Activated naive CD4-positive, alpha-beta T cell treated with anti-CD3 and anti-CD28 coated beads, Interleukin-2, amount 50 U/mL, for 16 hours (primary cell): ENCODE data around the gene RIPOR3.
"Not testable (repeated sequence)": the region's sequence is repeated elsewhere in the genome, so short reads cannot be mapped to it uniquely, and the experiment has no call there.

Experiments used
- DNase-seq: peaks from one replicate; pipeline ENCODE4 v3.0.0-alpha.2; 2020

RIPOR3 gene

GRCh38 chr20:50679753-50680104, 11.6 kb downstream of the RIPOR3 start:
- no peak for DNase-seq

DNA sequence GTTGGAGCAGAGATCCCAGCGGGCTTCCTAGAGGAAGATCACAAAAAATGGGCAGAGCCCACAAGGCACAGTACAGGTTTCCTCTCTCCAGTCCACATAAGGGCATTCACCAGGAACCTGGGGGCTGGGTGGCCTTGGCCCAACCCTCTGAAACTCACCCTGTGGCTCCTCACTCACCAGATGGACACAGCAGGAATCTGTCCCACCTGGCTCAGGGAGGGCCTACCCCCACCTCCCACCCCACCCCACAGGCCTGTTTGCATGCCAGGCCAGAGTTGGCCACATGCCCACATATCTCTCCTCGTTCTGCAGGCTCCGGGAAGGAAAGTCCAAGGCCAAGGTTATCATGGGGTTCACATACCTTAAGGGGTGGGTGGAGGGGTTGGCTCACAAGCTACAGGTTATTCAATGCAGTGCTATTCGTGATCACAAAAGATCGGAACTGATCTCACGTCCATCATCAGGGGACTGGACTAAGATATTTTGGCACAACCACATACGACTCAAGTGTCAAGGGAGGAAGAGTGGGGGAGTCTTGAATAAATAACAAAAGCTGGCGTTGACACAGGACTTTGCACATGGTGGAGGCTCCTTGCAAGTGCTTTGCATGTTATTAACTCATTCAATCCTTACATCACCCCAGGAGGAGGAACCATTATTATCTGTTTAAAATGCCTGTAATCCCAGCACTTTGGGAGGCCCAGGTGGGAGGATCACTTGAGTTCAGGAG, 13.0 kb downstream of the RIPOR3 start:
- DNase-seq, result no peak

DNA sequence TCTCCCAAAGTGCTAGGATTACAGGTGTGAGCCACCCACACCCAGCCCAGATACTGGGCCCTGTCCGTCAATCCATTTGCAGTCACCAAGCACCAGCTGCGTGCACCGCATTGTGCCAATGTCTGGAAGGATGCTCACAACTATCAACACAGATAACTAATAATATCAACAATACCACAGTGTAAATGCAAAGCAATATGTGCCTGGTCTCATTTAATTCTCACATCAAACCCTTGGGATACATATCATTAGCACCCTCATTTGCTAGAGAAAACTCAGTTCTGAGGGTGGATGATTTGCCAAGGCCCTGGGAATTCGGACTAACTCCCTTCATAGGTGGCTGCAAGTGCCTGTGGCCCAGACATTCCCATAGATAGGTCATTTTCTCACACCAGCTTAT, 14.5 kb downstream of the RIPOR3 start:
- DNase-seq, result no peak

DNA sequence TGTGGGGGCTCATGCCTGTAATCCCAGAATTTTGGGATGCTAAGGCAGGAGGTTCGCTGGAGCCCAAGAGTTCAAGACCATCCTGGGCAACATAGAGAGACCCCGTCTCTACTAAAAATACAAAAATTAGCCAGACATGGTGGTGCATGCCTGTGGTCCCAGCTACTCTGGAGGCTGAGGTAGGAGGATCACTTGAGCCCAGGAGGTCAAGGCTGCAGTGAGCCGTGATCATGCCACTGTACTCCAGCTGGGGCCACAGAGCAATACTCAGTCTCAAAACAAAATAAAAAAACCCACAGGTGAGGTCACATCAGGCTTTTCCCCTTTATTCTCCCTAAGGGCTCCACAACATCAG, 15.0 kb downstream of the RIPOR3 start:
- not testable (repeated sequence) for DNase-seq

- no peak for DNase-seq
Observed at GRCh38 chr20:50675671-50676376, 15.5 kb downstream of the RIPOR3 start.

GRCh38 chr20:50674138-50674825, 17.1 kb downstream of the RIPOR3 start:
- DNase-seq, result no peak

- no peak for DNase-seq
Observed at GRCh38 chr20:50673466-50674137, 17.7 kb downstream of the RIPOR3 start.

DNA sequence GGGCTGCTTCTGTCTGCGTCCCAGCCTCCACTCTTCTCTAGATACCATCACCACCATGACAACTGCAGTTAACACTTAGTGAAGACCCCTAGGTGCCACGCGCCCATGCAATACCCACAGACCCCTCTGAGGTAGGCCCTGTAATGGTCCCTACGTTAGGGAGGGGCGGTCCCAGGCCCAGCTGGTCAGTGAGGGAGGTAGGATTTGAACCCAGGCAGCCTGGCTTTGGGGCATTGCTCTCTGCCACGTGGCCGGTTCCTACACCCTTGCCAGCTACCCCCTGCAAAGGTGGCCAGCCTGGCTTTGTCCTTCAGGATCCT, 18.2 kb downstream of the RIPOR3 start:
- DNase-seq, result no peak

- no peak for DNase-seq
Observed at GRCh38 chr20:50672400-50673145, 18.8 kb downstream of the RIPOR3 start.

DNA sequence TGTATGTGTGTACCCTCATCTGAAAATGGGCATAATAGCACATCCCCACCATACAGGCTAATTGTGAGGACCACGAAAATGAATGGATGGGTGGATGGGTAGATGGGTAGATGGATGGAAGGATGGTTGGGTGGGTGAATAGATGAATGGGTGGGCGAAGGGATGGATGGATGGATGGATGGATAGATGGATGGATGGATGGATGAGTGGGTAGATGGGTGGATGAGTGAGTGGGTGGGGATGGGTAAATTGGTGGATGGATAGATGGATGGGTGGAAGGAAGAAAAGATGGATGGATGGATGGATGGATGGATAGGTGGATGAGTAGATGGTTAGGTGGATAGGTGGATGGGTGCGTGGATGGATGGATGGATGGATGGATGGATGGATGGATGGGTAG, 19.7 kb downstream of the RIPOR3 start:
- no peak for DNase-seq

DNA sequence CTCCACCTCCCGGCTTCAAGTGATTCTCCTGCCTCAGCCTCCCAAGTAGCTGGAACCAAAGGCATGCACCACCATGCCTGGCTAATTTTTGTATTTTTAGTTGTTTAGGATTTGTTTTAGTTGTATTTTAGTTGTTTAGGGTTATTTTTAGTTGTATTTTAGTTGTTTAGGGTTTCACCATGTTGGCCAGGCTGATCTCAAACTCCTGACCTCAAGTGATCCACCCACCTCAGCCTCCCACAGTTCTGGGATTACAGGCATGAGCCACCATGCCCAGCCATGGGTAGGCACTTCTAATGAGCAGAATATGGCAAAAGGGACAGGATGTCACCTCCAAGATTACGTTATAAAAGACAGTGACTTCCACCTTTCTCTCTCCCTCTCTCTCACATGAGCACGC, 20.3 kb downstream of the RIPOR3 start:
- DNase-seq, result not testable (repeated sequence)

DNA sequence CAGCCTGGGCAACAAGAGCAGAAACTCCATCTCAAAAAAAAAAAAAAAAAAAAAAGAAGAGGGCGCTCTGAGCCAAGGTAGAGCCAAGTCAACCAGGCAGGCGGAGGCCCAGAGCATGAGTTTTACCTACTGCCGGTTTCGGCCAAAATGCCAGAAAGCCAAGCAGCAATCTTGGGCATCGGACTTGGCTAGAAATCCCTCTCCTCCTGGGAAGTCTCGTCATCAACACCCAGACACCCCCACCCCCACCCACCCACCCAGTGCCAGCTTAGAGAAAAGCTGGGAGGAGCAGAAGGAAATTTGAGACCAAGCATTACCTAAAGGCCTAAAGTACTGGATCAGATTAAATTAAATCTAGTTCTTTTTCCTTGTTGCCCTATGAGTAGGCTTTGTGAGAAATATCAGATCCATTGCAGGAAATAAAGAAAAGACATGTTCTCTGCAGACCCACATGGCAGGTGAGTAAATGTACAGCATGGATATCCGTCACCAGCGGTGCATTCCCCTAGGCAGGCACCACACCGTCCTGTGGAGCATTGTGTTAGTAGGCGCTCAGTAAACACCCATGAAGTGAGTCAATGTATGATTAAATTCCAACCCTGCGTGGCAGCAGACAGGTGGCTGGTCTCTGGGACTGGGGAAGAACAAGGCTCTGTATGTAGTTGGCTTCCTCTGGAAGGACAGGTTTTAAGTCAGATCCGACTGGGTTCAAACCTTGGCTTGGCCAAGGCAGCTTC, 21.0 kb downstream of the RIPOR3 start:
- DNase-seq, result no peak

- DNase-seq, result no peak
Observed at GRCh38 chr20:50668798-50669197, 22.5 kb downstream of the RIPOR3 start.

DNA sequence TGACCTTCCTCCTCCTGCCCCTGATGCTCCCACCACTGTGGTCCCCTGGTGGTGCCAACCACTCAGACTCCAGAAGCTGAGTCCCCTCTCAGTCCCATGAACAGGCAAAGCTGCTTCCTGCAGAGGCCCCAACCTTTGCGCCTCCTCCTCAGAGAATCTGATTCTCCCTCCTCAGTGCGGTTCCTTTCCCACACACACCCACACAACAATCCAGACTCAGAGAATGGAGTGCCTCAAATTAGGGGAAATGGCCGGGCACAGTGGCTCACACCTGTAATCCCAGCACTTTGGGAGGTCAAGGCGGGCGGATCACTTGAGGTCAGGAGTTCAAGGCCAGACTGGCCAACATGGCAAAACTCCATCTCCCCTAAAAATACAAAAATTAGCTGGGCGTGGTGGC, 23.0 kb downstream of the RIPOR3 start:
- DNase-seq, result no peak

GRCh38 chr20:50666709-50667298, 24.5 kb downstream of the RIPOR3 start:
- no peak for DNase-seq

GRCh38 chr20:50664254-50664653, 27.1 kb downstream of the RIPOR3 start:
- no peak for DNase-seq

DNA sequence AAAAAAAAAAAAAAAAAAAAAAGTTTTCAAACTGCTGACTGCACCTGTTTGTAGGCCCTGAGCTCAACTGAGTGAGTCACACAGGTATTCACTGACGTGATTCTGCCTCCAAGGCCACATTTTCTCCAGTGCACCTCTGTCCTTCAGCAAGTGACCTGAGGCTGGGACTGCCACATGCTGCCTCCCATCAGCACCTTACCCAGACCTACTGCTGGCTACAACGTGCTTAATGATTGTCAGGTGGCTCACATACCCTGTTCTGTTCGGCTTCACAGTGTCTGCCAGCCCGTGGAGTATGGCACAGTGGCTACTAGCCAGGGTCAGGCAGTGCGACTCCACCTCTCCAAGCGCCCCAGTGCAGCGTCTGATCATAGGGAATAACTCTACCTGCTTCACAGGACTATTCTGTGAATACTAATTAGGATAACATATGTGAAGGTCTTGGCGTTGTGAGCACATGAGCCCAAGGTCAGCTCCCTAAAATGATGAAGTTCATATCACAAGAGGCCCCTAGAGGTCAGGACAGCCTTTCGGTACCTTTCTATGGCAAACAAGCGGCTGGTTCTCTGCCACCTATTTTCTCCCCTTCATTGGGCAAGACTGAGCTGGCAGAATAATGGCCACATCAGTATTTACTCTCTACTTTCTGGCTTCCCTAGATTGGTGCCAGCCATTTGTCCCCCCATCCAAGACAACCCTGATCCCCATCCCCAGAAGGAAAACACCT, 28.1 kb downstream of the RIPOR3 start:
- peak; percentile 14 for DNase-seq

- no peak for DNase-seq
Observed at GRCh38 chr20:50659975-50660670, 31.2 kb downstream of the RIPOR3 start.

DNA sequence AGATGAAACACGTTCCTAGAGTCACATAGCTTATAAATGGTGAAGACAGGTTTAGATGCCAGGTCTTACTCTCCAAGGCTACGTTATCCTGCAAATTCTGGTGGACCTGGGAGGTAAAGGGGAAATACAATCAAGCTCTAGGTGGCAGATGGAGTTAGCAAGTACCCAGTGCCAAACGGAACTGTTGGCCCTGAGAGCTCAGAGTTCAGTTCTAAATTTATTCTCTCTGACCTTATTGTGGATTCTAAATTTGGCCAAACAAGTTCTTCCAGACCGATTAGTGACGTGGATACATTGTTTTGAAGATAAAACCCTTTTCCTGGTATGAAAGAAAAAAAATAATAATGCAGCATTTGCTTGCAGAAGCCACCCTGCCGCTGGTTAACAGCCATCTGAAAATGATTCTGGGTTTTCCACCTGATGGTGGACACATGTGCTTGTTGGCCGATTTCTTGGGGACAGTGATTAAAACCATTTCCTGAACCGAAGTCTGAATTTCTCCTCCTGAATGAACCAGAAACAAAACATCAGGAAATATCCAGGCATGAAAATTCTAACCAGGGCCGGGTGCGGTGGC, 32.5 kb downstream of the RIPOR3 start:
- no peak for DNase-seq

- no peak for DNase-seq
Observed at GRCh38 chr20:50655311-50655880, 35.9 kb downstream of the RIPOR3 start.
